Motor neuron (in vitro differentiated cells): ENCODE results near the gene SPAAR. TPM values are rescaled to one million over a fixed set of nuclear protein-coding genes. Genes with fewer than 3 reads are reported as not detected.
"Not testable (repeated sequence)": the region's sequence is repeated elsewhere in the genome, so short reads cannot be mapped to it uniquely, and the experiment has no call there.

Experiments
- ATAC-seq, 8 experiments: fragments of 200-7000 bp; cut with Tn5 transposase; replicated peaks in 6 of 8; 2 replicates each; pipeline ENCODE4 v1.8.0; 2021; ENCODE audit warnings: mild to moderate bottlenecking in 8 of 8, moderate library complexity in 8 of 8
- H3K27ac ChIP-seq, 2 donors: fragments of 250-450 bp; sonication (Bioruptor Pico); 2 replicates each; pipeline ENCODE4 v1.9.0; 2021; ENCODE audit warnings: antibody characterized with exemption in 2 of 2, mild to moderate bottlenecking in 2 of 2, moderate library complexity in 1 of 2
- H3K4me1 ChIP-seq, 2 donors: fragments of 250-450 bp; sonication (Bioruptor Pico); replicated peaks in 1 of 2; 2 replicates each; pipeline ENCODE4 v1.6.1; 2021; ENCODE audit warnings: antibody characterized with exemption in 2 of 2, mild to moderate bottlenecking in 2 of 2, moderate library complexity in 1 of 2
- H3K4me3 ChIP-seq, 5 donors: fragments of 250-450 bp; sonication (Bioruptor Pico); 2 replicates each; pipeline ENCODE4 v1.9.0; 2021; ENCODE audit warnings: antibody characterized with exemption in 5 of 5, mild to moderate bottlenecking in 5 of 5, moderate library complexity in 4 of 5
- WGBS, 10 experiments: fragments of 450-650 bp; shearing (Covaris generic); methylation state at CpG; one replicate each; pipeline ENCODE4 v1.0.0; 2022; 5-methylcytosine and 5-hydroxymethylcytosine counted together
- in situ Hi-C, 9 experiments: fragments of 400-800 bp; cut with MboI; loops; one replicate each; pipeline ENCODE4 v1.15.0; 2021; ENCODE audit warnings: low sequenced_read_pairs in 9 of 9, low pct_unique_long_range_greater_than_20kb in 2 of 9; ENCODE audit not compliant: unreplicated experiment in 9 of 9
- total RNA-seq, 8 experiments: library from RNA; unstranded; fragments of 300-600 nt; gene quantifications; 2 replicates each; pipeline versions ENCODE4 v1.2.3 to v1.2.4, GENCODE V29; 2022

The SPAAR gene
- total RNA-seq, 8 experiments from 2014 or later: 0.11 to 0.91 (median 0.25) TPM; not detected in 3

- 0 to 95% (median 16%) methylated on average over 2 to 5 of the region's 30 CpGs; no CpG with 5 or more reads in 5 of the 10 experiments for WGBS, 10 experiments
- Histone ChIP-seq H3K27ac (no peak within 1 kb of the TSS), H3K4me1 (peaks cover 15 to 23% of the 10 kb centered on the region in 2 donors), H3K4me3 (no peak within 1 kb of the TSS)
- peak in 6 of 8 experiments; percentile 4 to 74 (median 46) for ATAC-seq
- in situ Hi-C loops: loop anchor here in 1 of 9 experiments (10.0 kb wide), 1 partner anchor 119 kb away; no protein-coding TSS in a partner anchor
Observed at GRCh38 chr9:35905912-35906679, 3.2 kb upstream of the SPAAR start, which contains the start of gene HRCT1. Gene HRCT1 (plus strand): TSS chr9:35906202. CDS start chr9:35906288, 86 bp downstream.

- H3K4me1 ChIP-seq: peaks cover 15 to 23% of the 10 kb centered on the region in 2 donors
- no peak overlapping the region for H3K4me3 ChIP-seq
- peak in 7 of 8 experiments; percentile 31 to 65 (median 35) for ATAC-seq
- WGBS, 10 experiments: 10 to 93% (median 66%) methylated on average over 2 to 9 of the region's 14 CpGs; no CpG with 5 or more reads in 3 of the 10 experiments
- in situ Hi-C loops: loop anchor here in 1 of 9 experiments (10.0 kb wide), 1 partner anchor 118 kb away; no protein-coding TSS in a partner anchor
- peak overlapping the region in 1 of 2 donors; percentile 63 for H3K27ac ChIP-seq
Observed at GRCh38 chr9:35906923-35907699, 2.2 kb upstream of the SPAAR start.

- Histone ChIP-seq H3K4me3 (no peak overlapping the region), H3K27ac (peak overlapping the region; percentile 22 to 63), H3K4me1 (peaks cover 15 to 23% of the 10 kb centered on the region in 2 donors)
- 0 to 100% (median 60%) methylated on average over 1 to 6 of the region's 13 CpGs; no CpG with 5 or more reads in 3 of the 10 experiments for WGBS, 10 experiments
- in situ Hi-C loops: loop anchor here in 1 of 9 experiments (10.0 kb wide), 1 partner anchor 117 kb away; no protein-coding TSS in a partner anchor
- peak; percentile 44 to 85 (median 74) for ATAC-seq
Observed at GRCh38 chr9:35907711-35908503, 1.4 kb upstream of the SPAAR start.

- ATAC-seq: no peak
- H3K4me3 ChIP-seq: no peak overlapping the region
- peak overlapping the region; percentile 22 to 63 for H3K27ac ChIP-seq
- WGBS, 10 experiments: 46 to 100% (median 91%) methylated on average over 1 to 6 of the region's 9 CpGs; no CpG with 5 or more reads in 2 of the 10 experiments
- in situ Hi-C loops: loop anchor here in 1 of 9 experiments (10.0 kb wide), 1 partner anchor 116 kb away; no protein-coding TSS in a partner anchor
- H3K4me1 ChIP-seq: peaks cover 15 to 23% of the 10 kb centered on the region in 2 donors
Observed at GRCh38 chr9:35908504-35909125, 675 bp upstream of the SPAAR start.

- Histone ChIP-seq H3K4me1 (peaks cover 15 to 27% of the 10 kb centered on the region in 2 donors), H3K27ac (no peak overlapping the region), H3K4me3 (no peak overlapping the region)
- 80 to 100% (median 91%) methylated on average over 1 to 12 of the region's 34 CpGs; no CpG with 5 or more reads in 3 of the 10 experiments for WGBS, 10 experiments
- in situ Hi-C loops: loop anchor here in 1 of 9 experiments (10.0 kb wide), 1 partner anchor 115 kb away; no protein-coding TSS in a partner anchor
- no peak for ATAC-seq
Observed at GRCh38 chr9:35909687-35910612, 660 bp downstream of the SPAAR start.

GRCh38 chr9:35910613-35911359, 1.5 kb downstream of the SPAAR start:
- H3K4me3 ChIP-seq: no peak overlapping the region
- ATAC-seq: peak in 1 of 8 experiments; percentile 20
- H3K27ac ChIP-seq: no peak overlapping the region
- peaks cover 15 to 27% of the 10 kb centered on the region in 2 donors for H3K4me1 ChIP-seq
- 17 to 81% (median 51%) methylated on average over 1 to 8 of the region's 14 CpGs; no CpG with 5 or more reads in 2 of the 10 experiments for WGBS, 10 experiments
- in situ Hi-C loops: no loop called here

GRCh38 chr9:35911690-35912089, 2.4 kb downstream of the SPAAR start:
- in situ Hi-C loops: no loop called here
- Histone ChIP-seq H3K4me3 (no peak overlapping the region), H3K4me1 (peaks cover 15 to 25% of the 10 kb centered on the region in 2 donors), H3K27ac (no peak overlapping the region)
- no peak for ATAC-seq
- WGBS, 10 experiments: 81 to 100% (median 100%) methylated on average over 1 to 4 of the region's 10 CpGs; no CpG with 5 or more reads in 7 of the 10 experiments

GRCh38 chr9:35912791-35913400, 3.6 kb downstream of the SPAAR start:
- Histone ChIP-seq H3K4me3 (no peak overlapping the region), H3K4me1 (peaks cover 7 to 13% of the 10 kb centered on the region in 2 donors), H3K27ac (no peak overlapping the region)
- ATAC-seq: peak in 1 of 8 experiments; percentile 16
- in situ Hi-C loops: no loop called here
- 68 to 93% (median 83%) methylated on average over 3 to 5 of the region's 10 CpGs; no CpG with 5 or more reads in 6 of the 10 experiments for WGBS, 10 experiments

GRCh38 chr9:35913429-35913828, 4.1 kb downstream of the SPAAR start:
- H3K4me3 ChIP-seq, H3K4me1 ChIP-seq, in situ Hi-C loops, H3K27ac ChIP-seq, ATAC-seq: not testable (repeated sequence)

- WGBS, 10 experiments: 8 to 88% (median 65%) methylated on average over 1 to 6 of the region's 9 CpGs; no CpG with 5 or more reads in 5 of the 10 experiments
- in situ Hi-C loops: no loop called here
- Histone ChIP-seq H3K4me3 (no peak overlapping the region), H3K27ac (no peak overlapping the region), H3K4me1 (peaks cover 0 to 4% of the 10 kb centered on the region in 2 donors)
- ATAC-seq: peak; percentile 22 to 97 (median 90)
Observed at GRCh38 chr9:35914301-35914807, 5.1 kb downstream of the SPAAR start.
